ENCODE data around the gene CD96. TPM values are rescaled to one million over a fixed set of nuclear protein-coding genes. Genes with fewer than 3 reads are reported as not detected.

Gene CD96
- total and polyA plus RNA-seq, 2 donors (not counting 3 experiments of a cell fraction or from before 2014, with no cell fraction given), result not detected

DNA sequence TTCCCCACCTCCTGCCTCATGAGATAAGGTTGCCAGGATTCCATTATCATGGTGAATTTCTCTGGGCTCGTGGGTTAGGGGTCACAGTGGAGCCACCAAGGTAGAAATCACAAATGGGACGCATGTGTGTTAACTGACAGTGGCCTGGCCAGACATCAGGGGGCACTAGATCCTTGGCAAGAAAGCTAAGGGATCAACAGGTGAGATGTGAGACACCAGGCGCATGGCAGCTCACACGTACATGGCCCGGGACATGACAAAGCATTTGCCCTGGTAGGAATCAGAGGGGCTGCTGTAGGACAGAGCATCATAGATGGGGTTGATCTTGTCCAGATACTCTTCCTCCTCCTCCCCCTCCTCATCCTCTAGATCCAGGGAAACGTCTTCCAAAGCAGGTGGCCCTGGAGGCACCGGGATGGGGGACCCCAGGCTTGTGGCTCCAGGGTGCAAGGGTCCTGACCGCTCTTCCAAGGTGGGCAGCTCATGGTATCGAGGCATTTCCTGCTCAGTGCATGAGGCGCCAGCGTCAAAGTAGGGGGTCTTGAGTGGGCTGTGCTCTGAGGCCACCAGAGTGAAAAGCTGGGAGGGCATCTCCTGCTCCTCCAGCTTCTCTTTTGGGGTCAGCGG lies 28.5 kb downstream of the CD96 start:
- TF ChIP-seq, protein P1, sequence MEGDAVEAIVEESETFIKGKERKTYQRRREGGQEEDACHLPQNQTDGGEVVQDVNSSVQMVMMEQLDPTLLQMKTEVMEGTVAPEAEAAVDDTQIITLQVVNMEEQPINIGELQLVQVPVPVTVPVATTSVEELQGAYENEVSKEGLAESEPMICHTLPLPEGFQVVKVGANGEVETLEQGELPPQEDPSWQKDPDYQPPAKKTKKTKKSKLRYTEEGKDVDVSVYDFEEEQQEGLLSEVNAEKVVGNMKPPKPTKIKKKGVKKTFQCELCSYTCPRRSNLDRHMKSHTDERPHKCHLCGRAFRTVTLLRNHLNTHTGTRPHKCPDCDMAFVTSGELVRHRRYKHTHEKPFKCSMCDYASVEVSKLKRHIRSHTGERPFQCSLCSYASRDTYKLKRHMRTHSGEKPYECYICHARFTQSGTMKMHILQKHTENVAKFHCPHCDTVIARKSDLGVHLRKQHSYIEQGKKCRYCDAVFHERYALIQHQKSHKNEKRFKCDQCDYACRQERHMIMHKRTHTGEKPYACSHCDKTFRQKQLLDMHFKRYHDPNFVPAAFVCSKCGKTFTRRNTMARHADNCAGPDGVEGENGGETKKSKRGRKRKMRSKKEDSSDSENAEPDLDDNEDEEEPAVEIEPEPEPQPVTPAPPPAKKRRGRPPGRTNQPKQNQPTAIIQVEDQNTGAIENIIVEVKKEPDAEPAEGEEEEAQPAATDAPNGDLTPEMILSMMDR (IDR thresholded peaks at IDR 0.05; ENCODE audit: extremely low read depth in 1 of 2, insufficient read depth in 1 of 2, low read depth in 1 of 2, low read length in 2 of 2), result no peak
- TF ChIP-seq EZH2 (IDR thresholded peaks at IDR 0.05; ENCODE audit: borderline replicate concordance, low read depth, low read length, severe bottlenecking) (no peak), POLR2A (IDR thresholded peaks at IDR 0.05; ENCODE audit: low read depth, low read length) (no peak), JUN (IDR thresholded peaks at IDR 0.05; ENCODE audit: borderline replicate concordance, insufficient read depth, insufficient read length, low read depth) (no peak), FOS (IDR thresholded peaks at IDR 0.05; ENCODE audit: borderline replicate concordance, insufficient read depth, low read length) (no peak), MYC (IDR thresholded peaks at IDR 0.05; ENCODE audit: low read depth, low read length) (no peak), POLR2AphosphoS5 (IDR thresholded peaks at IDR 0.05; ENCODE audit: insufficient read depth, low read depth, low read length) (no peak), GATA2 (IDR thresholded peaks at IDR 0.05; ENCODE audit: insufficient read depth, insufficient read length, low read depth, low read length) (no peak)
- TF ChIP-seq, protein P2, sequence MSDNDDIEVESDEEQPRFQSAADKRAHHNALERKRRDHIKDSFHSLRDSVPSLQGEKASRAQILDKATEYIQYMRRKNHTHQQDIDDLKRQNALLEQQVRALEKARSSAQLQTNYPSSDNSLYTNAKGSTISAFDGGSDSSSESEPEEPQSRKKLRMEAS (IDR thresholded peaks at IDR 0.05; ENCODE audit: insufficient read depth, insufficient read length), result no peak
- peak; percentile 28 for FAIRE-seq
- Histone ChIP-seq H2AFZ (ENCODE audit: low read depth, low read length) (no peak overlapping the region), H3K9me3 (replicated peaks; ENCODE audit: control insufficient read depth, insufficient read depth, low read length) (no peaks in the 10 kb centered on the region), H3K4me3 (replicated peaks in 1 of 3; ENCODE audit: insufficient read depth in 1 of 3, low read depth in 1 of 3, low read length in 3 of 3) (no peak overlapping the region), H3K79me2 (ENCODE audit: control insufficient read depth, insufficient read depth, low read length) (no peaks in the 10 kb centered on the region), H3K9ac (replicated peaks; ENCODE audit: extremely low read depth, insufficient read depth, low read length) (no peak overlapping the region), H3K27me3 (ENCODE audit: control insufficient read depth in 2 of 2, insufficient read depth in 2 of 2, low read length in 2 of 2) (no peaks in the 10 kb centered on the region), H3K4me1 (ENCODE audit: control insufficient read depth, extremely low read depth, insufficient read depth, low read length) (no peaks in the 10 kb centered on the region), H3K36me3 (ENCODE audit: control insufficient read depth in 2 of 2, extremely low read depth in 1 of 2, insufficient read depth in 2 of 2, low read length in 2 of 2) (no peaks in the 10 kb centered on the region), H3K4me2 (ENCODE audit: insufficient read depth, low read length) (no peak overlapping the region), H3K9me1 (replicated peaks; ENCODE audit: control insufficient read depth, extremely low read depth, insufficient read depth, low read length) (no peaks in the 10 kb centered on the region), H3K27ac (ENCODE audit: insufficient read depth, low read depth, low read length) (no peak overlapping the region), H4K20me1 (replicated peaks; ENCODE audit: control insufficient read depth, extremely low read depth, insufficient read depth, low read length) (no peaks in the 10 kb centered on the region)
- POLR2A ChIA-PET, result no interaction called here
- intact Hi-C loops (cut with micrococcal nuclease) (no loop called here), dilution Hi-C loops (cut with MboI; ENCODE audit: extremely low pct_ligation_motif_present, low sequenced_read_pairs) (no loop called here)
- CTCF ChIA-PET, result no interaction called here
- BruUV-seq (replicated peaks), result no TSS peak
- no peak for DNase-seq (ENCODE audit: low read depth, low spot score)

Data from endothelial cell of umbilical vein (primary cell).